Thoracic aorta (tissue), 2 donors: ENCODE measurements around the gene ARHGEF40. TPM values are rescaled to one million over a fixed set of nuclear protein-coding genes. Genes with fewer than 3 reads are reported as not detected.

Experiments used
- ATAC-seq: fragments of 150-250 bp; one replicate; pipeline ENCODE4 v1.8.0; 2017; ENCODE audit warnings: low read depth; ENCODE audit not compliant: insufficient number of reproducible peaks, low FRiP score
- DNase-seq: peaks from one replicate; pipeline ENCODE4 v3.0.0-alpha.2; 2020; ENCODE audit warnings: low spot score
- H3K27ac ChIP-seq, 2 donors: fragments of 200-600 bp; sonication (generic); 1 replicate in 1 of 2; 2 replicates in 1 of 2; pipeline ENCODE4 v1.5.1; 2016; ENCODE audit warnings: mild to moderate bottlenecking in 2 of 2, moderate library complexity in 2 of 2
- H3K27me3 ChIP-seq: fragments of 200-600 bp; sonication (generic); replicated peaks from 2 replicates; pipeline ENCODE4 v1.6.0; 2016; ENCODE audit warnings: mild to moderate bottlenecking; ENCODE audit not compliant: insufficient read depth
- H3K36me3 ChIP-seq: fragments of 200-600 bp; sonication (generic); one replicate; pipeline ENCODE4 v1.5.1; 2016
- H3K4me1 ChIP-seq, 2 donors: fragments of 200-600 bp; sonication (generic); 1 replicate in 1 of 2; 2 replicates in 1 of 2; pipeline versions ENCODE4 v1.5.1 to v1.6.0; 2016; ENCODE audit warnings: low read depth in 2 of 2, mild to moderate bottlenecking in 1 of 2; ENCODE audit not compliant: control insufficient read depth in 1 of 2
- H3K4me3 ChIP-seq: fragments of 200-600 bp; sonication (generic); 2 replicates; pipeline ENCODE4 v1.5.1; 2016; ENCODE audit warnings: mild to moderate bottlenecking
- H3K9me3 ChIP-seq: fragments of 200-600 bp; sonication (generic); 2 replicates; pipeline ENCODE4 v1.5.1; 2016
- total RNA-seq, 2 donors: library from RNA; depleted of rRNA; stranded (reverse); fragments of >200 nt; gene quantifications; one replicate each; pipeline versions ENCODE4 v1.1.0 to v1.2.3, GENCODE V29; 2016
- TF ChIP-seq, protein P1 (sequence below): fragments of 200-600 bp; sonication (generic); IDR thresholded peaks from one replicate; pipeline ENCODE4 v1.5.1; 2019; ENCODE audit warnings: antibody characterized with exemption

ARHGEF40 gene
- total RNA-seq, 2 donors from 2014 or later = 51.0 to 61.7 TPM

DNA sequence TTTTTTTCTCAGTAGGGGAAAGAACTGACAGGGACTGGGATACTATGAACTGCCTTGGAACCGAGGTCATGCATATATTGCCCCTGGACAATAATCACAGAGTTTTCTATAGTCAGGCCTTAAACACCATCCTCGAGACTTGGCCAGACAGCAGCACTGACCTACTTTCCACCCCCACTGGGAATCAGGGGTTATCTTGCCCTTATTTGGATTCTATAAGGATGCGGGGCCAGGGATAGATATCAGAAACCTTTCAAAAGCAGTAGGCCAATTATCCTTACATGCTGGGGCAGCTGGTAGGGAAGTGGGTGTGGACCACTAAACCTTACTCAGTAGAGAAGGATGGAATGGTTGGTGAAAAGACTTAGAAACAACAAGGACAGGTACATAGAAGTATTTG lies 26.3 kb downstream of the ARHGEF40 start:
- peaks cover 5 to 26% of the 10 kb centered on the region in 2 donors for H3K4me1 ChIP-seq
- H3K9me3 ChIP-seq = no peaks in the 10 kb centered on the region
- peaks cover 6% of the 10 kb centered on the region for H3K36me3 ChIP-seq
- DNase-seq (no peak), ATAC-seq (no peak)
- H3K4me3 ChIP-seq = no peak overlapping the region
- no peaks in the 10 kb centered on the region for H3K27me3 ChIP-seq
- peak overlapping the region in 1 of 2 donors; percentile 72 for H3K27ac ChIP-seq
- TF ChIP-seq, protein P1, sequence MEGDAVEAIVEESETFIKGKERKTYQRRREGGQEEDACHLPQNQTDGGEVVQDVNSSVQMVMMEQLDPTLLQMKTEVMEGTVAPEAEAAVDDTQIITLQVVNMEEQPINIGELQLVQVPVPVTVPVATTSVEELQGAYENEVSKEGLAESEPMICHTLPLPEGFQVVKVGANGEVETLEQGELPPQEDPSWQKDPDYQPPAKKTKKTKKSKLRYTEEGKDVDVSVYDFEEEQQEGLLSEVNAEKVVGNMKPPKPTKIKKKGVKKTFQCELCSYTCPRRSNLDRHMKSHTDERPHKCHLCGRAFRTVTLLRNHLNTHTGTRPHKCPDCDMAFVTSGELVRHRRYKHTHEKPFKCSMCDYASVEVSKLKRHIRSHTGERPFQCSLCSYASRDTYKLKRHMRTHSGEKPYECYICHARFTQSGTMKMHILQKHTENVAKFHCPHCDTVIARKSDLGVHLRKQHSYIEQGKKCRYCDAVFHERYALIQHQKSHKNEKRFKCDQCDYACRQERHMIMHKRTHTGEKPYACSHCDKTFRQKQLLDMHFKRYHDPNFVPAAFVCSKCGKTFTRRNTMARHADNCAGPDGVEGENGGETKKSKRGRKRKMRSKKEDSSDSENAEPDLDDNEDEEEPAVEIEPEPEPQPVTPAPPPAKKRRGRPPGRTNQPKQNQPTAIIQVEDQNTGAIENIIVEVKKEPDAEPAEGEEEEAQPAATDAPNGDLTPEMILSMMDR = no peak

DNA sequence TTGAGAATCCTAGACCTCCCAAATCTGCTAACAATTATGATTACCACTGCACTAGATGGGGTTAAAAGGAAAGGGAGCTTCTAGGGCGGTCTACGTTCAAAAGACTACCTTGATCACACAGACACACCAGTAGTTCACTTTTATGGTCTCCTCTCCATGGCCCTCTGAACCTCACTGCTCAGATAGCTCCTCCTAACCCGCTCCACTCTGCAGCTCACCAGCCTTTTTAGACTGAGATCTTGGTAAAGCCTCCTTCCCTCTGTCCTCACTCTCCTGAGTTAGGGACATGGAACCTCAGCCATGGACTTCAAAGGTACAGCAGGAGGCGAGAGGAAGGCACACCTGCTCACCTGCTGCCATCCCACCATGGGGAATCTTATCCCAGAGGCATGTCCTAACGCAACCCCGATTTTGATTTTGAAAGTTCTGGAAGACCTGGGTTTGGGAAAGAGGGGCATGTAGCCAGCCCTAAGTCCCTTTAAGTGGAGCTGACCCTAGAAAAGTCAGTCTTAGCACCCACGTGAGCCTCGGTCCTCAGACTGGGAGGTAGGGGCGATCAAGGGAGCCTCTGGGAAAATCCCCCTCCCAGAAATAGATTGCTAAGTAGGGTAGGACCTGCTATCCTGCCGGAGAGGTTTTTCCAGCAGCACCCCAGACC lies 27.0 kb downstream of the ARHGEF40 start:
- no peak for DNase-seq
- Histone ChIP-seq H3K36me3 (peaks cover under 1% of the 10 kb centered on the region), H3K4me3 (peak overlapping the region; percentile 68), H3K27ac (peak overlapping the region; percentile 72 to 75), H3K4me1 (peaks cover 5 to 25% of the 10 kb centered on the region in 2 donors), H3K27me3 (no peaks in the 10 kb centered on the region), H3K9me3 (no peaks in the 10 kb centered on the region)
- TF ChIP-seq, protein P1 = no peak
- no peak for ATAC-seq

DNA sequence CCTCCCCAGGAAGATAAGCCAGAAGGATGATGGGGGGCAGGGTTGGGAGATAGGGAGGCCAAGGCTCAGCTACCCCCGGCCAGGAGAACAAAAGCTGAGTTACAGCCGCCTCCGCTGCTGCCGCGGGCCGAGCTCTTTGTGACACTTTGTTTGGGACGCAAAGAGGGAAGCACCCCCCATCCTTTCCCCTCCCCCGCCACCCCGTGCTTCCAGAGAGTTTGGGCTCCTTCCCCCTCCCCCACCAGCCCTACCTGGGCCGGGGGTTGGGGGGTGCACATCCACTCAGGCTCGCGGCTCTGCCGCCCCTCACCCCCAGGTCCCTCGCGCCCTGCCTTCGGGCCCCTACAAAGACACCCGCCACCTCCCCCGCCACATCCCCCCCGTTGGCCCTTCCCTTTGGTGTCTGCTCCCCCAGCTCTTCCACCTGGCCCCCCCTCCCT lies 27.6 kb downstream of the ARHGEF40 start:
- Histone ChIP-seq H3K27me3 (no peaks in the 10 kb centered on the region), H3K4me1 (peaks cover 5 to 23% of the 10 kb centered on the region in 2 donors), H3K36me3 (no peaks in the 10 kb centered on the region), H3K4me3 (peak overlapping the region; percentile 68), H3K9me3 (no peaks in the 10 kb centered on the region), H3K27ac (peak overlapping the region; percentile 72 to 75)
- TF ChIP-seq, protein P1 = no peak
- ATAC-seq (no peak), DNase-seq (no peak)

DNA sequence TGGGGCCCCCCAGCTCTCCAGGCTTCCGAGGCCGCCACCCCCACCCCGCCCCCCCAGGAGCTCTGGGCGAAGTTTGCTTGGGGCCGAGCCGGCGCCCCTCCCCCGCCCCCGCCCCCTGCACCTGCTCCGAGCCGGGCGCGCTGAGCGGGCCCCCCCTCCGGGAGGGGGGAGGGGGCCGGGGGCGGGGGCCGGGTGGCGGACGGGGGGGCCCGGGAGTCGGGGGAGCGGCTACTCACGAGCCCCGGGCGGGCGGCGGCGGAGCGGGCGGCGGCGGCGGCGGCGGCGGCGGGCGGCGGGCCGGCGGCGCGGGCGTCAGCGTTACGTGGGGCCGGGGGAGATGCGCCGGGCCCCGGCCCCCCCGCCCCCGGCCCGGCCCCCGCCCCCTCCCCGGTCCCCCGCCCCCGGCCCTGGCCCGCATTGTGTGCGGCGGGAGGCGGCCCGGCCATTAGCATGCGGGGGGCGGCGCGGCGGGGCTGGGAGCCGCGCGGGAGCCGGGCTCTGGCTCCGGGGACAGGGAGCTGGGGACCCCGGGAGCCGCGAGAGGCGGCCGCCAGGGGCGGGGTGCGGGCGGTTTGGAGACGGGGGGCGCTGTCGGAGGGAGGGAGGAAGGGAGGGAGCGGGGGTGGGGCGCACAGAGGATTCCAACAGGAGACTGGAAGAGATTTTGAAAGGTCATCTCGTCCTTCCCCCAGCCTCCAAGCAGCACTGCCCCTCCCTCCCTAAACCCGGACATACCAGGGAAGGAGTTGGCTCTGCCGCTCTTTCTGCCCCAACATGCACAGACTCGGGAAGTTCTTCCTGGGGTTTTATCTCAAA lies 28.2 kb downstream of the ARHGEF40 start, which contains the start of gene ZNF219:
Gene ZNF219, minus strand, starts transcription at position 580 of the 816 bp plus-strand sequence. CDS start 5,064 bp downstream, outside the sequence.
- ATAC-seq (no peak), DNase-seq (no peak)
- H3K36me3 ChIP-seq = no peaks in the 10 kb centered on the region
- H3K27me3 ChIP-seq = no peaks in the 10 kb centered on the region
- H3K4me3 ChIP-seq = peak within 1 kb of the TSS; percentile 84
- peaks cover 5 to 30% of the 10 kb centered on the region in 2 donors for H3K4me1 ChIP-seq
- H3K9me3 ChIP-seq = no peaks in the 10 kb centered on the region
- TF ChIP-seq, protein P1 = no peak
- peak within 1 kb of the TSS; percentile 80 to 81 for H3K27ac ChIP-seq
